ENCODE measurements around the gene CTNNA2. TPM values are rescaled to one million over a fixed set of nuclear protein-coding genes. Genes with fewer than 3 reads are reported as not detected.

CTNNA2 gene
- polyA plus RNA-seq, 1 experiment: not detected

GRCh38 chr2:80326861-80327260, 814.0 kb downstream of the CTNNA2 start:
- POLR2A ChIA-PET: no interaction called here

GRCh38 chr2:80328159-80328571, 815.3 kb downstream of the CTNNA2 start:
- TF ChIP-seq CTCF (IDR thresholded peaks at IDR 0.05; ENCODE audit: low read depth, low read length): no peak
- POLR2A ChIA-PET: no interaction called here
- DNase-seq (ENCODE audit: low read depth, low spot score): no peak
- H3K9me3 ChIP-seq (ENCODE audit: control insufficient read depth, insufficient read depth, low read length): no peaks in the 10 kb centered on the region
- no peak overlapping the region for H3K27ac ChIP-seq (ENCODE audit: low read depth, low read length)
- CTCF ChIA-PET: interaction anchor here (7.3 kb wide), 1 partner anchor 172 kb away, joined by 182 read pairs; no protein-coding TSS in a partner anchor
- H3K4me3 ChIP-seq (ENCODE audit: low read depth, low read length): no peak overlapping the region
- peaks cover 4% of the 10 kb centered on the region for H3K27me3 ChIP-seq (ENCODE audit: control insufficient read depth, insufficient read depth, low read length)

More at GRCh38 chr2:80326861-80327260, 814.0 kb downstream of the CTNNA2 start:
- CTCF ChIA-PET: interaction anchor here (1.0 to 7.3 kb wide), 3 partner anchors 17 to 173 kb away, joined by 3 to 182 read pairs (median 3); no protein-coding TSS in a partner anchor
- Histone ChIP-seq H3K27me3 (ENCODE audit: control insufficient read depth, insufficient read depth, low read length) (peaks cover 9% of the 10 kb centered on the region), H3K9me3 (ENCODE audit: control insufficient read depth, insufficient read depth, low read length) (no peaks in the 10 kb centered on the region), H3K27ac (ENCODE audit: low read depth, low read length) (no peak overlapping the region), H3K4me3 (ENCODE audit: low read depth, low read length) (no peak overlapping the region)
- TF ChIP-seq CTCF (IDR thresholded peaks at IDR 0.05; ENCODE audit: low read depth, low read length): no peak
- DNase-seq (ENCODE audit: low read depth, low spot score): no peak

GRCh38 chr2:80329491-80329890, 816.6 kb downstream of the CTNNA2 start:
- Histone ChIP-seq H3K27me3 (ENCODE audit: control insufficient read depth, insufficient read depth, low read length) (no peaks in the 10 kb centered on the region), H3K4me3 (ENCODE audit: low read depth, low read length) (no peak overlapping the region), H3K27ac (ENCODE audit: low read depth, low read length) (no peak overlapping the region), H3K9me3 (ENCODE audit: control insufficient read depth, insufficient read depth, low read length) (no peaks in the 10 kb centered on the region)
- POLR2A ChIA-PET: no interaction called here
- CTCF ChIA-PET: interaction anchor here (1.5 kb wide), 1 partner anchor 170 kb away, joined by 5 read pairs; no protein-coding TSS in a partner anchor
- TF ChIP-seq CTCF (IDR thresholded peaks at IDR 0.05; ENCODE audit: low read depth, low read length): no peak
- DNase-seq (ENCODE audit: low read depth, low spot score): no peak

- Histone ChIP-seq H3K9me3 (ENCODE audit: control insufficient read depth, insufficient read depth, low read length) (no peaks in the 10 kb centered on the region), H3K27ac (ENCODE audit: low read depth, low read length) (no peak overlapping the region), H3K27me3 (ENCODE audit: control insufficient read depth, insufficient read depth, low read length) (no peaks in the 10 kb centered on the region), H3K4me3 (ENCODE audit: low read depth, low read length) (no peak overlapping the region)
- no peak for TF ChIP-seq CTCF (IDR thresholded peaks at IDR 0.05; ENCODE audit: low read depth, low read length)
- DNase-seq (ENCODE audit: low read depth, low spot score): no peak
- ChIA-PET POLR2A (no interaction called here), CTCF (interaction anchor here (1.5 kb wide), 1 partner anchor 169 kb away, joined by 5 read pairs; no protein-coding TSS in a partner anchor)
These were observed 817.9 kb downstream of the CTNNA2 start for GRCh38 chr2:80330527-80331450.

- H3K27ac ChIP-seq (ENCODE audit: low read depth, low read length): no peak overlapping the region
- DNase-seq (ENCODE audit: low read depth, low spot score): no peak
- POLR2A ChIA-PET: no interaction called here
- H3K9me3 ChIP-seq (ENCODE audit: control insufficient read depth, insufficient read depth, low read length): no peaks in the 10 kb centered on the region
- TF ChIP-seq CTCF (IDR thresholded peaks at IDR 0.05; ENCODE audit: low read depth, low read length): no peak
- no peak overlapping the region for H3K4me3 ChIP-seq (ENCODE audit: low read depth, low read length)
- H3K27me3 ChIP-seq (ENCODE audit: control insufficient read depth, insufficient read depth, low read length): no peaks in the 10 kb centered on the region
- CTCF ChIA-PET: interaction anchor here (0.6 kb wide), 1 partner anchor 263 kb away, joined by 4 read pairs; no protein-coding TSS in a partner anchor
These were observed 821.0 kb downstream of the CTNNA2 start for GRCh38 chr2:80333886-80334285.
